Activated CD4-positive, alpha-beta T cell treated with anti-CD3 and anti-CD28 coated beads for 36 hours (primary cell): ENCODE measurements around the gene RPS6KA5. TPM values are rescaled to one million over a fixed set of nuclear protein-coding genes. Genes with fewer than 3 reads are reported as not detected.
"Not testable (repeated sequence)": the region's sequence is repeated elsewhere in the genome, so short reads cannot be mapped to it uniquely, and the experiment has no call there.

Experiments used
- ATAC-seq: fragments of 200-7000 bp; cut with Tn5 transposase; one replicate; pipeline ENCODE4 v1.10.0; 2021; ENCODE audit warnings: mild to moderate bottlenecking, moderate library complexity
- CTCF ChIA-PET: fragments of 350-600 bp; sonication (Branson Sonifier 250); formaldehyde crosslinking; loops from one replicate; lab custom pipeline; 2021; ENCODE audit warnings: antibody characterized with exemption; lab: Charles Lee
- POLR2A ChIA-PET: fragments of 350-600 bp; sonication (Branson Sonifier 250); formaldehyde crosslinking; loops from one replicate; lab custom pipeline; 2021; ENCODE audit warnings: antibody characterized with exemption, inconsistent platforms; lab: Charles Lee
- DNase-seq: peaks from one replicate; pipeline ENCODE4 v3.0.0-alpha.2; 2020
- H3K27ac Mint-ChIP-seq: one replicate; pipeline ENCODE4 v1.8.0; 2021; ENCODE audit warnings: mixed read lengths
- H3K27me3 Mint-ChIP-seq: one replicate; pipeline ENCODE4 v1.8.0; 2021; ENCODE audit warnings: mixed read lengths
- H3K36me3 Mint-ChIP-seq: one replicate; pipeline ENCODE4 v1.8.0; 2021; ENCODE audit warnings: low read depth, mixed read lengths
- H3K4me1 Mint-ChIP-seq: one replicate; pipeline ENCODE4 v1.8.0; 2021; ENCODE audit warnings: mixed read lengths
- H3K4me3 Mint-ChIP-seq: one replicate; pipeline ENCODE4 v1.8.0; 2021; ENCODE audit warnings: mild to moderate bottlenecking, moderate library complexity, mixed read lengths
- H3K9me3 Mint-ChIP-seq: one replicate; pipeline ENCODE4 v1.8.0; 2021; ENCODE audit warnings: low read depth, mixed read lengths
- intact Hi-C, 2 experiments: fragments of 100-400 bp; cut with DNase I in 1 of 2; cut with micrococcal nuclease in 1 of 2; formaldehyde crosslinking; loops; one replicate each; pipeline versions ENCODE4 v1.14.2 to v1.15.1; 2022 to 2024; cut with DNase I, micrococcal nuclease
- total RNA-seq, 2 experiments: library from RNA; stranded (reverse); gene quantifications; one replicate each; pipeline ENCODE4 v1.2.3, GENCODE V29; 2021

RPS6KA5 gene
- total RNA-seq, 2 experiments from 2014 or later, result 11.9 to 13.8 TPM

DNA sequence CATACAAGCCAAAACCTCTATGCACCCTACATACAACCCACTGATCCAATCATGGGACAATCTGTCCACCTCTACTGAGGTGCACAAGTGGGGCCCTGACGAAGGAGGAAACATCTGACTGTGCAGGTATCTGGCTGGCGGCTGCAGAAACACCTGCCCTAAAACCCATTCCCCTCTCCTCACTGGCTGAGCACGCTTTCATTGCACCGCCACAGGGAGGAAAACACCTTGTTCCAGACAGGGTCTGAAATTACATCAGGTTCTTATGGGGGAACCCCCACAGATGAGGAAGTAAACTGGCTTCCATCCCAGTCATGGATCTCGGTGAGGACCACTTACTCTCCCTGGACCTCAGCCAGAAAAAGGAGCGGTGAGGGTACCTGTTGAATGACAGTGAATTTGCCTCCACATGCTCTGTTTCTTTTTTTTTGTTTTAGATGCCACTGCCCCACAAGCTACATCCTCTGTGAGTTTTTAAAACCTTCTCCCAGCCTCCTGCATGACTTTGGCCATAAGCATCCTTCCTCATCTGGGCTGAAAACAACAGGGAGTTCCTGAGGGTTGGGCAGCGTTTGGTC, 29.6 kb upstream of the RPS6KA5 start:
- intact Hi-C loops, result no loop called here
- Mint-ChIP-seq H3K36me3 (no peaks in the 10 kb centered on the region), H3K27me3 (peaks cover 2% of the 10 kb centered on the region), H3K4me3 (no peak overlapping the region), H3K4me1 (peaks cover 14% of the 10 kb centered on the region), H3K27ac (no peak overlapping the region), H3K9me3 (no peaks in the 10 kb centered on the region)
- POLR2A ChIA-PET, result interaction anchor here (0.6 kb wide), 1 partner anchor 202 kb away, joined by 3 read pairs; no protein-coding TSS in a partner anchor
- DNase-seq, result no peak
- CTCF ChIA-PET, result interaction anchor here (0.5 to 0.6 kb wide), 2 partner anchors 68 to 302 kb away, joined by 3 read pairs; no protein-coding TSS in a partner anchor
- ATAC-seq, result no peak

DNA sequence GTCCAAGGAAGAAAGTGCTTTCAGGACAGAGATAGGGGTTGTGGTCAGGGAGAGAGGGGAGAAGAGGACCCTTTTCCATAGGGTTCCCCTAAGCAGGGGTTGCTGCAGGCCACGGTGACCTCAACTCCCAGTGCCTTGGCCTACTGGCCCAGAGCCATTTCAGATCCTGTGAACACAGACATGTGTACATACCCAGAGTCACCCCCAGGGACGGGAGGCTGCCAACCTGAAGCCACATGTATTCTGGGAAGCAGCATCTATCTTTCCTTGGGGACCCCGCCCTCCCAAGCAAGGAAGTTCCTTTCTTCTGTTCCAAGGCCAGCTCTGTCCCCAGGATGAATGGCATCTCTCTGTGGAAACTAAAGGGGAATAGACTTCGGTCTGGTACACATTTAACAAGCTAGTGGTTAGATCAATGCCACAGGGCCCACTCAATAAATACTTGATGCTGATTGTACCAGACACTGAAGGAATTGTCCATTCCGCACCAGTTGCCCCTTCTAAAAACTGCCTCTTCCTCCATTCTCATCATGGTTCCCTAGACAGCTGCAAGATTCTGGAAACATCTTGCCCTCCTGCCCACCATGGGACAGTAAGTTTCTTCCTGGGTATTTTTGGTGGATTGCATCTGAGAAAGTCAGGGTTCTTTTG, 28.3 kb upstream of the RPS6KA5 start:
- ATAC-seq, result no peak
- H3K4me3 Mint-ChIP-seq, result no peak overlapping the region
- ChIA-PET CTCF (interaction anchor here (0.7 to 1.6 kb wide), 3 partner anchors 10 to 46 kb away, joined by 3 to 5 read pairs (median 4); no protein-coding TSS in a partner anchor), POLR2A (no interaction called here)
- no peak for DNase-seq
- intact Hi-C loops, result no loop called here
- H3K27me3 Mint-ChIP-seq, result peaks cover 2% of the 10 kb centered on the region
- H3K9me3 Mint-ChIP-seq, result no peaks in the 10 kb centered on the region
- H3K4me1 Mint-ChIP-seq, result peaks cover 14% of the 10 kb centered on the region
- no peaks in the 10 kb centered on the region for H3K36me3 Mint-ChIP-seq
- H3K27ac Mint-ChIP-seq, result no peak overlapping the region

DNA sequence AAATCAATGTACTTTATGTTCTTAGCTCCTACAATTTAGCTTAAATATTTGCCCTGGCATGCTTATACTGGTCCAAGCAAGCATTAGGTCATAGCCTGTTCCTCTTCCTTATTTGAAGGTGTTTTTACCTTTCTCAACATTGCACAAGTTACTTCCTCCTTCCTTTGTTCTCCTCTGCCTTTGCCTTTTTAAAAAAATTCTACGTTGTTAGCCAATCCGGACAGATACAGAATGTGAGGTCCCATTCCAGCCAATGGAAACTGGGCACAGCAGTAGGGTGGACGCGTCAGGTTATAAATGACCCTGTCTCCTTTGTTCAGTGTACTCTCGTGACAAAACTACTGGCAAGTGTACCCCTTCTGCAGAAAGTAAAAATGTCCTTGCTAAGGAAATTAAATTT, 27.0 kb upstream of the RPS6KA5 start:
- CTCF ChIA-PET, result interaction anchor here (0.9 to 1.6 kb wide), 4 partner anchors 9 to 90 kb away, joined by 3 to 5 read pairs (median 4); no protein-coding TSS in a partner anchor
- ATAC-seq, H3K36me3 Mint-ChIP-seq, intact Hi-C loops, H3K4me3 Mint-ChIP-seq, H3K27ac Mint-ChIP-seq, POLR2A ChIA-PET, H3K27me3 Mint-ChIP-seq, DNase-seq, H3K9me3 Mint-ChIP-seq: not testable (repeated sequence)
- peaks cover 14% of the 10 kb centered on the region for H3K4me1 Mint-ChIP-seq

DNA sequence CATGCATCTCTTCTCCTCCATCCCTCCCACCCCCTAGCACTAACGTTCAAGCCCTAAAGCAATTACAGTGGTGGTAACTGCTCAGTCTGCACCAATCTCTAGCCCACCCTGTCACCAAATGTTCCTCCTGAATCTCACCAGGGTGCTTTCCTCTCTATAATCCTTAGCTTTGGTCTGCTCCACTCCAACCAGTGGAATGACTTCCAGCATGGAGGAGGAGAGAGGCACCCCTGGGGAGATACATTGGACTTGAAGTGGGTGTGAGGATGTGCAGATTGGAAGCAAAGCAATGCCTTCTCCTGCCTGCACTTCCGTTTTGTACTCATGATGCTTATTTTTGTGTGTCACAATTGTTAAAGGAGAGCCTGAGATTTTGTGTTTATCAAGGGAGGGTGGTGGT, 24.1 kb upstream of the RPS6KA5 start:
- peaks cover 16% of the 10 kb centered on the region for H3K4me1 Mint-ChIP-seq
- no peak overlapping the region for H3K4me3 Mint-ChIP-seq
- no peak for ATAC-seq
- intact Hi-C loops, result no loop called here
- ChIA-PET CTCF (interaction anchor here (0.5 kb wide), 1 partner anchor 204 kb away, joined by 3 read pairs; no protein-coding TSS in a partner anchor), POLR2A (no interaction called here)
- DNase-seq, result no peak
- H3K9me3 Mint-ChIP-seq, result no peaks in the 10 kb centered on the region
- peaks cover 7% of the 10 kb centered on the region for H3K27me3 Mint-ChIP-seq
- no peak overlapping the region for H3K27ac Mint-ChIP-seq
- H3K36me3 Mint-ChIP-seq, result no peaks in the 10 kb centered on the region

DNA sequence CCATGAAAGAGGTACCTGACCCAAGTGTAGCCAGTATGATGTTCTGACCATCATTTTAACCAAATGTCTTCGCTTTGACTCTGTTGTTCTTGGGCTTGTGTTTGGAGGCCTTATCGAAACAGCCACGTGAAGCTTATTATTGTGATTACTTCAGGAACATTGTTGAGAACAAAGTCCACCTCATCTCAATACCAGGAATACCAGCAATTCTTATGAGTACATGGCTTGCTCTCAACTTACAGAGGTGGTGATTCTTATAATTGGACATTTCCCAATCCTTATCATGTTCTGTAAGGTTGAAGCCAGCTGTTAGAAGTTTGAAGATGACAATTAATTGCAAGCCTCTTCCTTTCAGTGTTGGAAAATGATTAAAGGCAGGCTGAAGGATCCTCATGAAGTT, 21.8 kb upstream of the RPS6KA5 start:
- ATAC-seq (no peak), DNase-seq (no peak)
- Mint-ChIP-seq H3K9me3 (no peaks in the 10 kb centered on the region), H3K4me3 (no peak overlapping the region), H3K27ac (no peak overlapping the region), H3K4me1 (peaks cover 26% of the 10 kb centered on the region), H3K36me3 (no peaks in the 10 kb centered on the region), H3K27me3 (peaks cover 7% of the 10 kb centered on the region)
- intact Hi-C loops, result no loop called here
- CTCF ChIA-PET, result interaction anchor here (1.0 to 1.3 kb wide), 2 partner anchors 16 to 33 kb away, joined by 3 to 6 read pairs; no protein-coding TSS in a partner anchor
- POLR2A ChIA-PET, result no interaction called here

DNA sequence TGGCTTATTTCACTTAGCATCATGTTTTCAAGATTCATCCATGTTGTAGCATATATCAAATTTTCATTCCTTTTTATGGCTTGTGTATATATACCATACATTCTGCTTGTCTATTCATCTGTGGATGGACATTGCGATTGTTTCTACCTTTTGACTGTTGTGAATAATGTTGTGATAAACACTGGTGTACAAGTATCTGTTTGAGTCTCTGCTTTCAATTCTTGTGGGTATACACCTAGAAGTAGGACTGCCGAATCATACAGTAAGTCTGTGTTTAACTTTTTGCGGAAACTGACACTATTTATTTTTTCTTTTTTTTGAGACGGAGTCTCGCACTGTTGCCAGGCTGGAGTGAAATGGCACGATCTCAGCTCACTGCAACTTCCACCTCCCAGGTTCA, 19.6 kb upstream of the RPS6KA5 start:
- Mint-ChIP-seq H3K4me1 (peaks cover 30% of the 10 kb centered on the region), H3K4me3 (no peak overlapping the region), H3K36me3 (no peaks in the 10 kb centered on the region), H3K27me3 (peaks cover 5% of the 10 kb centered on the region), H3K9me3 (no peaks in the 10 kb centered on the region), H3K27ac (no peak overlapping the region)
- CTCF ChIA-PET, result interaction anchor here (1.1 kb wide), 1 partner anchor 19 kb away, joined by 3 read pairs; no protein-coding TSS in a partner anchor
- ATAC-seq (no peak), DNase-seq (no peak)
- POLR2A ChIA-PET, result interaction anchor here (0.7 kb wide), 1 partner anchor 35 kb away, joined by 5 read pairs; no protein-coding TSS in a partner anchor
- intact Hi-C loops, result no loop called here

DNA sequence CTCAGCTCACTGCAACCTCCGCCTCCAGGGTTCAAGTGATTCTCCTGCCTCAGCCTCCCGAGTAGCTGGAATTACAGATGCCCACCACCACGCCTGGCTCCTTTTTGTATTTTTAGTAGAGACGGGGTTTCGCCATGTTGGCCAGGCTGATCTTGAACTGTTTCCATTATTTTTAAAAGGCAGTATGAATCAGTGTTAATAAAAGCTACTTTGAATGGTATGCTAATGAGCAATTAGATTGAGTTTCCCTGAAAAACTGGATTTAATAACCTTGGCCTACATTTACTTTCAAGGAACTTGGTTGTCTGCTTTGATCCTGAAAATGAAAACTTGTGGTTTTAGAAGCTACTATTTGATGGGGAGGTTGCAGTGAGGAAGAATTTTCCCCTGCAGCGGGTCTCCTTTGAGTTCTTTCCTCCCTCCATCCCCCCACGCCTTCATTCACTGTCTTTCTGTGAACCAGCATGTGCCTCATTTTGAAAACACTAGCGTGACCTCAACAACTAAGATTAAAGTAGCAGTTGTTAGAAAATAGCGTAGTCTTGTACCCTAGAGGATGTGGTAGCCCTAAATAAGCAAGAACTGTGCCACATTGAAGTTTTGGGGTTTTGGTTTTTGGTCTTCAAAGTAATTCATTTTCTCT, 17.8 kb upstream of the RPS6KA5 start:
- Mint-ChIP-seq H3K27me3 (peaks cover 5% of the 10 kb centered on the region), H3K9me3 (no peaks in the 10 kb centered on the region), H3K4me3 (peak overlapping the region; percentile 23), H3K27ac (peak overlapping the region; percentile 85), H3K36me3 (no peaks in the 10 kb centered on the region), H3K4me1 (peaks cover 30% of the 10 kb centered on the region)
- ATAC-seq (peak; percentile 97), DNase-seq (peak; percentile 73)
- POLR2A ChIA-PET, result interaction anchor here (0.6 to 1.1 kb wide), 3 partner anchors 17 to 108 kb away, joined by 3 to 5 read pairs (median 4); no protein-coding TSS in a partner anchor
- intact Hi-C loops, result loop anchor here (1.0 to 5.0 kb wide), 5 partner anchors 17 to 251 kb away; partner anchors contain the start of genes DGLUCY (in 1 of the 2) and RPS6KA5 (in 1 of the 2)
- CTCF ChIA-PET, result interaction anchor here (0.6 to 2.1 kb wide), 5 partner anchors 9 to 361 kb away, joined by 3 to 7 read pairs (median 3); no protein-coding TSS in a partner anchor

DNA sequence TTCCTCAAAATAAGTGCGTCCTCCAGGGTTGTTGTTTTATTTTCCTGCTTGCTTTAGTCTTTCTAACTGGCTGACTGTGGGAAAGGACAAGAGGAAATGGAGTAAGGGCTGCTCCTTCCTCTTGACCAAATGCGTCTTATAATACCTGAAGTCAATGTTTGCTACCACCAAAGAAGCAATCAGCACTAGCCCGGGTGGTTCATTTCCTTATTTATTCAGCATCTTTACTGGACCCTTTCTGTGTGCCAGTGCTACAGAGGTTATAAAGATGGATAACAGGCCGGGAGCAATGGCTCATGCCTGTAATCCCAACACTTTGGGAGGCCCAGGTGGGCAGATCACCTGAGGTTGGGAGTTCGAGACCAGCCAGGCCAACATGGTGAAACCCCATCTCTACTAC, 15.1 kb upstream of the RPS6KA5 start:
- no peak for ATAC-seq
- H3K4me1 Mint-ChIP-seq, result peaks cover 30% of the 10 kb centered on the region

DNA sequence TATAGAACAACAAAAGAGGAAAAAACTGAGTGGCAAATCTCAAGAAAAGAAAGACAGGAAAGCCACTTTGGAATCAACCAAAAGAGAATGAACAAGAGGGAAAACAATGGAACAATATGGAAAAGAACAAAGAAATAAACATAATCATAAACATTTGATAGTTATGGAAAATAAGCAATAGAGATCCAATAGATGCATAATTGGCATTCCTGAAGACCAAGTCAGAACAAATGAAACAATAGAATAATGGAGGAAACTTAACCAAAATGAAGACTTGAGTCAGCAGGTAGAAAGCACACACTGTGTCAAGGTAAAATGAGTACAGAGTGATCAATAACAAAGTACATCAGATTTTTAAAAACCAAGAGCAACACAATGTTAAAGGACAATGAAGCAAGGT, 10.1 kb upstream of the RPS6KA5 start:
- Mint-ChIP-seq H3K27me3 (no peaks in the 10 kb centered on the region), H3K27ac (no peak overlapping the region), H3K4me3 (no peak overlapping the region), H3K9me3 (peaks cover 2% of the 10 kb centered on the region), H3K36me3 (peaks cover 3% of the 10 kb centered on the region), H3K4me1 (peaks cover 31% of the 10 kb centered on the region)
- intact Hi-C loops, result no loop called here
- no peak for ATAC-seq
- DNase-seq, result no peak
- ChIA-PET CTCF (no interaction called here), POLR2A (no interaction called here)

More for the DNA sequence above, 15.1 kb upstream of the RPS6KA5 start:
- ChIA-PET CTCF (no interaction called here), POLR2A (no interaction called here)
- Mint-ChIP-seq H3K36me3 (no peaks in the 10 kb centered on the region), H3K9me3 (no peaks in the 10 kb centered on the region), H3K27me3 (peaks cover 5% of the 10 kb centered on the region), H3K27ac (no peak overlapping the region), H3K4me3 (no peak overlapping the region)
- intact Hi-C loops, result loop anchor here in 1 of 2 experiments (5.0 kb wide), 1 partner anchor 248 kb away; no protein-coding TSS in a partner anchor
- no peak for DNase-seq

DNA sequence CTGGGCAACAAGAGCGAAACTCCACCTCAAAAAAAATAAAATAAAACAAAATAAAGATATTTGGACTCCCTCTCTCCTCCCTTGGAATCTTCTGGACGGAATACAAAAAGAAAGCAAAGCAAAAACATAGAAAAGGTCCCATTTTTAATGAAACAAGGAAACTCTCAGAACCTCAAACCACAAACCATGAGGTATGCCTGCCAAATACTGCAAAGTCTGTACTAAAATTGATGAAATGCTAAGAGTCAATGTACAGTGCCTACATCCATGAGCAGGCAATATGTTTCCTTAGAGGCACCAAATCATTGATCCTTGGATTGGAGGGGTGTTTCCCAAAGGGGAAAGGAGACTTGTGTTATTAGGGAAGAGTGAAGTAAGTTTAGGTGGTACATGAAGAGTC, 8.2 kb upstream of the RPS6KA5 start:
- ATAC-seq (no peak), DNase-seq (no peak)
- Mint-ChIP-seq H3K4me3 (no peak overlapping the region), H3K36me3 (peaks cover 7% of the 10 kb centered on the region), H3K4me1 (peaks cover 47% of the 10 kb centered on the region), H3K27ac (peak overlapping the region; percentile 92), H3K27me3 (no peaks in the 10 kb centered on the region), H3K9me3 (peaks cover 5% of the 10 kb centered on the region)
- ChIA-PET POLR2A (interaction anchor here (0.7 to 0.9 kb wide), 2 partner anchors 45 to 99 kb away, joined by 3 to 8 read pairs; partner anchors contain the start of gene DGLUCY), CTCF (interaction anchor here (1.3 kb wide), 1 partner anchor 105 kb away, joined by 3 read pairs; no protein-coding TSS in a partner anchor)
- intact Hi-C loops, result loop anchor here in 1 of 2 experiments (10.0 kb wide), 2 partner anchors 796 to 1454 kb away; partner anchors contain the start of gene TC2N

DNA sequence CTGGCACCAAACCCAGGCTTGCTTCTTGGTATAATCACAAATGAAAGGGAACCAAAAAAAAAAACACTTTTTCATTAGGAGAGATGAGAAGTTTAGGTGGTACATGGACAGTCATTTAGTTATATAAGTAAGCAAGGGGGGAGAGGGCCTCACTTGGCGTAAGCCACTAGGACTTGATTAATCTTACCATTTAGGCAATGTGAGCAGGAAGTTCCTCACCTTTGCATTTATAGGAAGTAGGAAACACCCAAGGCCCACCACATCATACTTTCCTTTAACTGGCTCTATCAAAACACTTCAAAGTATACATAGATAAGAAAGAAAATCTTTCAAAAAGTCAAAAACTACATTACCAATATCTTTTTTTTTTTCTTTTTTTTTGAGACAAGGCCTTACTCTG, 6.7 kb upstream of the RPS6KA5 start:
- H3K27ac Mint-ChIP-seq, result peak overlapping the region; percentile 92
- ChIA-PET POLR2A (no interaction called here), CTCF (no interaction called here)
- peaks cover 8% of the 10 kb centered on the region for H3K9me3 Mint-ChIP-seq
- no peak overlapping the region for H3K4me3 Mint-ChIP-seq
- no peaks in the 10 kb centered on the region for H3K27me3 Mint-ChIP-seq
- H3K4me1 Mint-ChIP-seq, result peaks cover 59% of the 10 kb centered on the region
- H3K36me3 Mint-ChIP-seq, result peaks cover 9% of the 10 kb centered on the region
- ATAC-seq, result peak; percentile 32
- intact Hi-C loops, result loop anchor here in 1 of 2 experiments (10.0 kb wide), 2 partner anchors 798 to 1452 kb away; partner anchors contain the start of gene TC2N
- DNase-seq, result peak; percentile 56
